ENCODE data around the gene GSTT2B. TPM values are rescaled to one million over a fixed set of nuclear protein-coding genes. Genes with fewer than 3 reads are reported as not detected.
"Not testable (repeated sequence)": the region's sequence is repeated elsewhere in the genome, so short reads cannot be mapped to it uniquely, and the experiment has no call there.

The GSTT2B gene
- total RNA-seq, 1 donor from 2014 or later = 4.6 TPM

GRCh38 chr22:23955886-23956285 lies 5.1 kb downstream of the GSTT2B start:
- ATAC-seq; DNase-seq (ENCODE audit: missing footprints): not testable (repeated sequence)
- intact Hi-C loops (cut with DNase I) = loop anchor here (10.0 kb wide), 1 partner anchor 411 kb away; no protein-coding TSS in a partner anchor

- not testable (repeated sequence) for ATAC-seq; DNase-seq (ENCODE audit: missing footprints)
- intact Hi-C loops (cut with DNase I) = loop anchor here (5.0 to 10.0 kb wide), 2 partner anchors 47 to 410 kb away; no protein-coding TSS in a partner anchor
Observed at GRCh38 chr22:23954991-23955305, 6.0 kb downstream of the GSTT2B start.

DNA sequence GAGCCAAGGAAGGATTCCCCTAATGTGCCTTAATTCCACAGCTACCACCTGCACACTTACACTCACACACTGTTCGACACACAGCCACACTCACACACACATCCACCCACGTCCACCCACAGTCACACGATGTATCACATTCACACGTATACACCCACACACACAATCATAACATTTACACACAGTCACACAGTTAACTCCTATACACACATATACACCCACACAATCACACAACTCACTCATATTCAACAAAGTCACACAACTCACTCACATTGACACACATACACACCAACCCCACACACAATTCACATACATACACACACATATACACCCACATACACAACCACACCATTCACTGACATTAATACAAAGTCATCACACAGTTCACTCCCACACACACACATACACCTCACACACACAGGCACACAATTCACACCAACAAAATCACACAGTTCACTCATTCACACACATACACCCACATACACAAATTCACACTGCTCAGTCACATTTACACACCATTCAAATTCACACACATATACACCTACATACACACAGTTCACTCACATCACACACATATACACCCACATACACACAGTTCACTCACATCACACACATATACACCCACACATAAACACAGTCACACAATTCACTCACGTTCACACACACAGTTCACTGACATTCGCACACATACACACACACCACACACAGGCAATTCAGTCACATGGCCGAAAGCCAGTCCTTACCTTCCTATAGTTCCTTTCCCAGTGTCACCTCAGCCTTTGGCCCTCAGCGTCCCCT lies 6.6 kb downstream of the GSTT2B start:
- intact Hi-C loops (cut with DNase I) = loop anchor here (5.0 to 10.0 kb wide), 2 partner anchors 48 to 410 kb away; no protein-coding TSS in a partner anchor
- DNase-seq (ENCODE audit: missing footprints); ATAC-seq: not testable (repeated sequence)

GRCh38 chr22:23953485-23953884 lies 7.5 kb downstream of the GSTT2B start:
- DNase-seq (ENCODE audit: missing footprints); ATAC-seq: not testable (repeated sequence)
- intact Hi-C loops (cut with DNase I) = loop anchor here (5.0 to 10.0 kb wide), 2 partner anchors 49 to 409 kb away; no protein-coding TSS in a partner anchor

DNA sequence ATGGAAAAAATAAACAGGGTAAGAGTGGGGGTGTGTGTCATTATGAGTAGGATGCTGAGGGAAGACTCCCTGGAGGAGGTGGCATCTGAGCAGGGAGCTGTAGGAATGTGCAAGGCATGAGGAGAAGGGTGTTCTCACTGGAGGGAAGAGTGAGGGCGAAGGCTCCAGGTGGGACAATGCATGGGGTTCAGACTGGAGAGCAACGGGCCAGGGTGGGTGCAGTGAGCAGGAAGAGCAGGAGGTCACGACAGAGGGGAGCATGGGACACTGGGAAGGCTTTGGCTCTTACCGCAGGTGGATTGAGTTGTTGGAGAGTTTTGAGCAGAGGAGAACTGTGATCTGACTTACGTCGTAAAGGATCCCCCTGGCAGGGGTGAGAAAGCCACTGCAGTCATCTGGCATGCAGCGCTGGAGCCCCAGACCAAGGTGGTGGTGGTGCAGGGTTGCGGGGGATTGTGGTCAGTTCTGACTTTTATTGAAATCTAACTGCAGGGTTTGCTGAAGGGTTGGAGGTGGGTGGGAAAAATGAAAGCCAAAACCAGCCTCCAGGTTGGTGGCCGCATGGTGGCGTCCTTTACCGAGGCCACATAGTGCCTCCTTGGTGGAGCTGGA lies 8.1 kb downstream of the GSTT2B start:
- intact Hi-C loops (cut with DNase I) = loop anchor here (5.0 to 10.0 kb wide), 2 partner anchors 49 to 408 kb away; no protein-coding TSS in a partner anchor
- peak; percentile 12 for ATAC-seq
- not testable (repeated sequence) for DNase-seq (ENCODE audit: missing footprints)

- not testable (repeated sequence) for DNase-seq (ENCODE audit: missing footprints); ATAC-seq
- intact Hi-C loops (cut with DNase I) = loop anchor here (5.0 to 10.0 kb wide), 2 partner anchors 51 to 407 kb away; no protein-coding TSS in a partner anchor
Observed at GRCh38 chr22:23951383-23951782, 9.6 kb downstream of the GSTT2B start.

GRCh38 chr22:23949764-23950163 lies 11.2 kb downstream of the GSTT2B start:
- DNase-seq (ENCODE audit: missing footprints); ATAC-seq: not testable (repeated sequence)
- intact Hi-C loops (cut with DNase I) = loop anchor here (5.0 to 10.0 kb wide), 2 partner anchors 53 to 405 kb away; no protein-coding TSS in a partner anchor

DNA sequence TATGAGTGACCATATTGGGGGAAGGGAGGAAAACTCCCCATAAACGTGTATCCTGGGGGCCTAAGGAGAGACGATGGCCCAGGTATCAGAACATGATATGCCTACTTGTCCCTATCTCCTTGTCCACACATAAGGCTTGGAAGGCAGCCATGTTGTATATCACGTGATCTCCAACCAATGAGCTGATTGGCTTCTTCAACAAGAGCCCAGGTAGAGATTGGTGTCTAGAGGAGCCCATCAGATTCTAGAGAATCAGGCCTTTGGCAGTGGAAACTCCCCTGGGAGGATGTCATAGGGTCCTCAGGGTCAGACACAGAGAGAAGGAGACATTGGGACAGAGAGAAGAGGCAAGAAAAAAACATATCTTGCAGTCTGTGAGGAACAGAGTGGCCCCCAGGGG lies 13.6 kb downstream of the GSTT2B start:
- intact Hi-C loops (cut with DNase I); DNase-seq (ENCODE audit: missing footprints); ATAC-seq: not testable (repeated sequence)

GRCh38 chr22:23940166-23940565 lies 20.8 kb downstream of the GSTT2B start:
- intact Hi-C loops (cut with DNase I); DNase-seq (ENCODE audit: missing footprints); ATAC-seq: not testable (repeated sequence)

DNA sequence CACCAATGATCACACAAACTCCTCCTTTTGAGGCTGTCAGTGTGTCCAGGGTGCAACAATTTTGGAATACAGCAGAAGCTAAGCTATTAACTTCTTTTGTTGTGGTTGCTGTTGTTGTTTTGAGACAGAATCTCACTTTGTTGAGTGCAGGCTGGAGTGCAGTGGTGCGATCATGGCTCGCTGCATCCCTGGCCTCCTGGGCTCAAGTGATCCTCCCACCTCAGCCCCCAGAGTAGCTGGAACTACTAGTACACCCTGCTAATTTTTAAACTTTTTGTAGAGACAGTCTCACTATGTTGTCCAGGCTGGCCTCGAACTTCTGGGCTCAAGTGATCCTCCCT lies 22.0 kb downstream of the GSTT2B start:
- intact Hi-C loops (cut with DNase I) = no loop called here
- no peak for ATAC-seq
- DNase-seq (ENCODE audit: missing footprints) = no peak

GRCh38 chr22:23938328-23939016 lies 22.5 kb downstream of the GSTT2B start:
- ATAC-seq (no peak), DNase-seq (ENCODE audit: missing footprints) (no peak)
- intact Hi-C loops (cut with DNase I) = no loop called here

- DNase-seq (ENCODE audit: missing footprints) = no peak
- ATAC-seq = no peak
- intact Hi-C loops (cut with DNase I) = loop anchor here (5.0 kb wide), 1 partner anchor 46 kb away; the partner anchor contains the start of gene DDT
Observed at GRCh38 chr22:23926561-23926960, 34.4 kb downstream of the GSTT2B start.

- no peak for DNase-seq (ENCODE audit: missing footprints)
- intact Hi-C loops (cut with DNase I) = loop anchor here (5.0 kb wide), 1 partner anchor 47 kb away; the partner anchor contains the start of gene DDT
- no peak for ATAC-seq
Observed at GRCh38 chr22:23925020-23925606, 35.9 kb downstream of the GSTT2B start.

DNA sequence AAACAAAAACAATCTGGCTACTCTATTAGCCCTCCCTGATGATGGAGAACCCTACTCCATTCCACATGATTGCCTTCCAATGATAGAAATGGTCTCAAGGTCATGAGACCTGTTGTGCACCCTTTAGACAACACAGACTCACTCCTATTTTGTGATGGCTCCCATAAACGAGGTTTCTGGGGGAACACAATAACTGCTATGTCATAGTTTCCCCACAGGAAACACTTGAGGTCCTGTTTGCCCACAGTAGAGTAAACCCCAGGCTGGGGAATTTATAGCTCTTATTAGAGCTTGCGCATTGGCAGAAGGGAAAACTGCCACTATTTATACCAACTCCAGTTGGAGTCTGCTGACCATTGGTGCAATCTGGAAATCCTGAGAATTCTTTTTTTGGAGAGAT lies 38.1 kb downstream of the GSTT2B start:
- intact Hi-C loops (cut with DNase I) = no loop called here

DNA sequence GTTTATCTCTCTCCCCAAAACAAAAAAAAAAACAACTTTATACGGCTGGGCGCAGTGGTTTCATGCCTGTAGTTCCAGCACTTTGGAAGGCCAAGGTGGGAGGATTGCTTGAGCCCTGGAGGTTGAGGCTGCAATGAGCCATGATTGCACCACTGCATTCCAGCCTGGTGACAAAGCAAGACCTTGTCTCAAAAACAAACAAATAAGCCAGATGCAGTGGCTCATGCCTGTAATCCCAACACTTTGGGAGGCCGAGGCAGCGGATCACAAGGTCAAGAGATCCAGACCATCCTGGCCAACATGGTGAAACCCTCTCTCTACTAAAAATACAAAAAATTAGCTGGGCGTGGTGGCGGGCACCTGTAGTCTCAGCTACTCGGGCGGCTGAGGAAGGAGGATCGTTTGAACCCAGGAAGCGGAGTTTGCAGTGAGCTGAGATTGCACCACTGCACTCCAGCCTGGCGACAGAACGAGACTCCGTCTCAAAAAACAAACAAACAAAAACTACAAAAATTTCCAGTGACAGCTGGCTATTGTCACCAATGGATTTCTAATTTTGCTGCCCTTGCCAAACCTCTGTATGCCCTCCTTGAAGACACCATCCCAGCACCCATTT lies 39.3 kb downstream of the GSTT2B start:
- intact Hi-C loops (cut with DNase I); DNase-seq (ENCODE audit: missing footprints): not testable (repeated sequence)

More for the DNA sequence above, 38.1 kb downstream of the GSTT2B start:
- ATAC-seq (no peak), DNase-seq (ENCODE audit: missing footprints) (no peak)

DNA sequence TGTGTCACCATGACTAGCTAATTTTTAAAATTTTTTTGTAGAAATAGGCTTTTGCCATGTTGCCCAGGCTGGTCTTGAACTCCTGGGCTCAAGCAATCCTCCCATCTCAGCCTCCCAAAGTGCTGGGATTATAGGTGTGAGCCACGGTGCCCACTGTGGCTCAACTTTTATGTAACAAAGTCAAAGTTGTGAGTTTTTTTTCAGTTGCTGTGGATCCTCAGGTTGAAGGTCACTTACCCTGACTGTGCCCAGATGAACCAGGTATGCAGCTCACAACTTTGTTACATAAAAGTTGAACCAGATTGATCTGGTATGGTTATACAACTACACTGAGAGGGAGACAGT lies 40.8 kb downstream of the GSTT2B start:
- intact Hi-C loops (cut with DNase I); ATAC-seq; DNase-seq (ENCODE audit: missing footprints): not testable (repeated sequence)

More for the DNA sequence above, 39.3 kb downstream of the GSTT2B start:
- ATAC-seq = not testable (repeated sequence)

DNA sequence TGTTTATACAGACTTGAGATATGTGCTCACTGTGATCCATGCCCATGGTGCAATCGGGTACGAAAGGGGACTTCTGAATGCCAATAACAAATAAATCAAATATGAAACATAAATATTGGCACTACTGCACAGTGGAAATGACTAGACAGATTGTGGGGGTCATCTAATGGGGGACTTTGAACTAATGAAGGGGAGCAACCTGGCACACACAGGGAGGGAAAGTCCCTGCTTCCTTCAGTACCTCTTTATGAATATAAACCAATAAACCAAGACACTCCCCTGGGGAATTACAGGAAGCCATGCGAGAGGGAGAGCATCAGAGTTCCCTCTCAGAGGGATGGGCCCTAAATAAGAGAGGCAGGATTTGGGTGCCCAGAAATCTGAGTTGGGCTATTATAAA lies 45.7 kb downstream of the GSTT2B start:
- ATAC-seq (no peak), DNase-seq (ENCODE audit: missing footprints) (no peak)
- intact Hi-C loops (cut with DNase I) = loop anchor here (2.0 kb wide), 1 partner anchor 20 kb away; the partner anchor contains the start of gene MIF
